GM10248 (cell line): ENCODE results near the gene PCDHGC5.

Experiments used
- CTCF ChIA-PET: fragments of 300-600 bp; sonication (Branson Sonifier 250); formaldehyde crosslinking; extraction: SDS; loops from one replicate; lab custom pipeline; 2021; ENCODE audit warnings: antibody characterized with exemption; lab: Yijun Ruan, JAX
- POLR2A ChIA-PET: fragments of 350-650 bp; sonication (Branson Sonifier 250); formaldehyde crosslinking; extraction: SDS; loops from one replicate; lab custom pipeline; 2020; ENCODE audit warnings: antibody characterized with exemption; lab: Yijun Ruan, JAX
- DNase-seq: peaks from one replicate; pipeline ENCODE4 v3.0.0; 2012; ENCODE audit errors: extremely low spot score
- CTCF ChIP-seq: IDR thresholded peaks from 2 replicates; pipeline ENCODE4 v1.5.1; 2012; ENCODE audit warnings: mild to moderate bottlenecking, low read depth; ENCODE audit errors: extremely low read depth, missing control alignments, control extremely low read depth

The PCDHGC5 gene

GRCh38 chr5:141483902-141484301 is 5.0 kb upstream of the PCDHGC5 start:
- POLR2A ChIA-PET = no interaction called here
- DNase-seq = no peak

GRCh38 chr5:141484310-141484640 is 4.6 kb upstream of the PCDHGC5 start:
- no peak for TF ChIP-seq CTCF
- POLR2A ChIA-PET = no interaction called here
- no peak for DNase-seq
- CTCF ChIA-PET = interaction anchor here (0.7 to 4.3 kb wide), 13 partner anchors 9 to 80 kb away, joined by 3 to 22 read pairs (median 5); partner anchors contain the start of genes PCDHGA10, PCDHGA11 and PCDHGC3

More at GRCh38 chr5:141483902-141484301, 5.0 kb upstream of the PCDHGC5 start:
- CTCF ChIA-PET = interaction anchor here (1.0 to 4.3 kb wide), 13 partner anchors 8 to 94 kb away, joined by 3 to 22 read pairs (median 4); partner anchors contain the start of genes PCDHGA10, PCDHGA11 and PCDHGC3
- no peak for TF ChIP-seq CTCF

- DNase-seq = peak; percentile 35
- POLR2A ChIA-PET = no interaction called here
- CTCF ChIA-PET = interaction anchor here (0.7 to 3.5 kb wide), 14 partner anchors 8 to 79 kb away, joined by 3 to 28 read pairs (median 5); partner anchors contain the start of genes PCDHGA10, PCDHGB7 and PCDHGC3
- no peak for TF ChIP-seq CTCF
These were observed 4.1 kb upstream of the PCDHGC5 start, which contains the start of gene PCDHGC4 for GRCh38 chr5:141484641-141485311. TSS of gene PCDHGC4 (plus strand) at chr5:141485030. CDS start at chr5:141485174, 144 bp downstream.

- TF ChIP-seq CTCF = no peak
- DNase-seq = peak; percentile 10
- ChIA-PET CTCF (interaction anchor here (1.2 to 3.2 kb wide), 8 partner anchors 9 to 72 kb away, joined by 4 to 28 read pairs (median 5); partner anchors contain the start of genes PCDHGA10, PCDHGA12, PCDHGB7 and PCDHGC3), POLR2A (no interaction called here)
These were observed 3.4 kb upstream of the PCDHGC5 start for GRCh38 chr5:141485321-141486055.

- ChIA-PET POLR2A (no interaction called here), CTCF (interaction anchor here (1.2 to 3.2 kb wide), 8 partner anchors 10 to 68 kb away, joined by 4 to 28 read pairs (median 5); partner anchors contain the start of genes PCDHGA12, PCDHGB7 and PCDHGC3)
- DNase-seq = peak; percentile 12
- no peak for TF ChIP-seq CTCF
These were observed 2.8 kb upstream of the PCDHGC5 start for GRCh38 chr5:141486091-141486490.

- ChIA-PET CTCF (interaction anchor here (1.2 to 3.2 kb wide), 4 partner anchors 11 to 42 kb away, joined by 4 to 28 read pairs (median 8); partner anchors contain the start of gene PCDHGC3), POLR2A (no interaction called here)
- peak; percentile 12 for DNase-seq
- TF ChIP-seq CTCF = no peak
These were observed 1.8 kb upstream of the PCDHGC5 start for GRCh38 chr5:141487131-141487530.
